ENCODE results near the gene CTCFL.
A peak's percentile ranks its signal among the peaks of the same experiment; 100 is the strongest.

CTCFL gene

GRCh38 chr20:57507477-57507876 is 17.5 kb downstream of the CTCFL start:
- Histone ChIP-seq H3K27me3 (peaks cover 0 to 5% (median 0%) of the 10 kb centered on the region in 11 experiments; a peak in 2 of 22 replicates), H3K27ac (no peak overlapping the region), H3K4me1 (peaks cover 24 to 52% (median 49%) of the 10 kb centered on the region in 10 experiments), H3K4me2 (peak overlapping the region; percentile 5 to 74 (median 67); a peak in 21 of 22 replicates), H3K9ac (no peak overlapping the region), H3K4me3 (no peak overlapping the region), H4K20me1 (peaks cover 0 to 7% (median 0%) of the 10 kb centered on the region in 11 experiments; a peak in 1 of 22 replicates), H3K36me3 (no peaks in the 10 kb centered on the region), H3K9me3 (replicated peaks in 1 of 11) (no peaks in the 10 kb centered on the region)
- no peak for TF ChIP-seq Cebpa-rat (IDR thresholded peaks at IDR 0.05)

DNA sequence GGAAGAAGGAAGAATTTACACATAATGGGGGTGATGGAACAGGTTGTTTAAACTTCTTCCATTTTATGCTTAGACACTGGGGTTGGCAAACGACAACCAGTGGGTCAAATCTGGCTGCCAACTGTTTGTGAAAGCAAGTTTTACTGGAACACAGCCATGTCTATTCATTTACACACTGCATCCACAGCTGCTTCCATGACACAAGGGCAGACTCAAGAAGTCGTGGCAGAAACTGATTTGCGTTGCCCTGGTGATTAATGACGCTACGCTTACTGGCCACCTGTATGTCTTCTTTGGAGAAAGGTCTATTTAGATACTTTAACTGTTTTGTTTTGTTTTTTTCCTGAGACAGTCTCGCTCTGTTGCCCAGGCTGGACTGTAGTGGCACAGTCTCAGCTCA is 19.0 kb downstream of the CTCFL start:
- Histone ChIP-seq H3K4me3 (no peak overlapping the region), H3K27ac (no peak overlapping the region), H3K36me3 (no peaks in the 10 kb centered on the region), H3K27me3 (peaks cover 0 to 14% (median 0%) of the 10 kb centered on the region in 11 experiments; a peak in 4 of 22 replicates), H3K9ac (no peak overlapping the region), H3K4me2 (peak overlapping the region in 9 of 11 experiments; percentile 12 to 74 (median 48); a peak in 11 of 22 replicates), H4K20me1 (peaks cover 0 to 8% (median 0%) of the 10 kb centered on the region in 11 experiments; a peak in 1 of 22 replicates), H3K4me1 (peaks cover 33 to 63% (median 56%) of the 10 kb centered on the region in 10 experiments), H3K9me3 (replicated peaks in 1 of 11) (no peaks in the 10 kb centered on the region)
- TF ChIP-seq Cebpa-rat (IDR thresholded peaks at IDR 0.05): no peak

- H3K4me3 ChIP-seq: no peak overlapping the region
- H3K36me3 ChIP-seq: no peaks in the 10 kb centered on the region
- no peak for TF ChIP-seq Cebpa-rat (IDR thresholded peaks at IDR 0.05)
- no peak overlapping the region for H3K9ac ChIP-seq
- H3K4me1 ChIP-seq: peaks cover 43 to 79% (median 71%) of the 10 kb centered on the region in 10 experiments
- no peaks in the 10 kb centered on the region for H3K9me3 ChIP-seq (replicated peaks in 1 of 11)
- H3K27me3 ChIP-seq: peaks cover 0 to 14% (median 0%) of the 10 kb centered on the region in 11 experiments; a peak in 4 of 22 replicates
- H3K4me2 ChIP-seq: peak overlapping the region in 9 of 11 experiments; percentile 73 to 98 (median 90); a peak in 18 of 22 replicates
- H3K27ac ChIP-seq: no peak overlapping the region
- H4K20me1 ChIP-seq: peaks cover 0 to 8% (median 0%) of the 10 kb centered on the region in 11 experiments; a peak in 1 of 22 replicates
Measured at GRCh38 chr20:57504411-57504810, 20.5 kb downstream of the CTCFL start.

DNA sequence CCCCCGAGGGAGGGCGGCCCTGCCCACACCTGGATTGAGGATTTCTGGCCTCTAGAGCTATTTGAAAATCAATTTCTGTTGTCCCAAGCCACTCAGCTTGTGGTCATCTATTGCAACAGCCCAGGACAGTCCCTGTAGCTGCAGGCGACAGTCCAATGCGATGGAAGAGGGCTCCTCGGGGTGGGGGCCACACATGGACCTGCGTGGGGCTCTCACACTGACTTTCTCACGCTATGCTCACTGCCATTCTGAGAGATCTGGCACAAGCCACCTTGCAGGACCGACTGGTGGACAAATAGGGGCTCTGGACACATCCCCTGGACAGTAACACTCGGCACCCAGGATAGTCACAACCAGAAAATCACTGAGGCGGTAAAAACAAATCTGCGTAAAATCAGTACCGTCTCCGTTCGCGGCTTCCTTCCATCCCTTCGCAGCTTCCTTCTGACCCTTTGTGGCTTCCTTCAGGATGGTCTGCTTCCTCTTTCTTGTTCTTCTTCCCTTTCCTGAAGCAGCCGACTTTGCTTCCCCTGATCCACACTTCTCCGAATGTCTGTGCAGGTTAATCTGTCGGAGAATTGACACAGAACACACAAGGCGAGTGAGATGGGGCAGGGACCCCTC is 21.8 kb downstream of the CTCFL start:
- Histone ChIP-seq H3K36me3 (no peaks in the 10 kb centered on the region), H3K4me1 (peaks cover 56 to 91% (median 83%) of the 10 kb centered on the region in 10 experiments), H3K27me3 (peaks cover 0 to 14% (median 0%) of the 10 kb centered on the region in 11 experiments; a peak in 4 of 22 replicates), H3K27ac (peak overlapping the region in 6 of 11 experiments; percentile 3 to 59 (median 22); a peak in 9 of 22 replicates), H3K4me2 (peak overlapping the region; percentile 73 to 98 (median 91)), H3K4me3 (peak overlapping the region in 8 of 10 experiments; percentile 1 to 36 (median 22); a peak in 8 of 20 replicates), H3K9ac (peak overlapping the region in 5 of 11 experiments; percentile 2 to 20 (median 16); a peak in 4 of 22 replicates), H3K9me3 (replicated peaks in 1 of 11) (no peaks in the 10 kb centered on the region), H4K20me1 (peaks cover 0 to 8% (median 0%) of the 10 kb centered on the region in 11 experiments; a peak in 1 of 22 replicates)
- no peak for TF ChIP-seq Cebpa-rat (IDR thresholded peaks at IDR 0.05)

DNA sequence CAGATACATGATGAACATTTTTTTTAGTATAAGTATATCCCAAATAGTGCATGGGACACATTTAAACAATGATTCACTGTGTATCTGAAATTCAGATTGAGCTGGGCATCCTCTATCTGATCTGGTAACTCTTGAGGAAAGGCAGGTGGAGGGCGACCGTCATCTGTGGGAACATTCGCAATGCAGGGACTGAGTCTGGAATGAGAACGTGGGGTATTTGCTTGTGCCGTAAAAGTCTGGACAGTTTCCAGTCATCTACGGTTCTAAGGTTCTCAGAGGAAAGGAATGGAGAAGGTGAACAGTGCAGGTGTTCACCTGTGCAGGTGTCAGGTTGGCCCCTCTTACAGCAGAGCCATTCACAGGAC is 22.6 kb downstream of the CTCFL start:
- H3K27ac ChIP-seq: peak overlapping the region in 3 of 11 experiments; percentile 24 to 59 (median 55); a peak in 1 of 22 replicates
- H3K9me3 ChIP-seq (replicated peaks in 1 of 11): no peaks in the 10 kb centered on the region
- no peak overlapping the region; a peak in 1 of 20 replicates for H3K4me3 ChIP-seq
- peaks cover 0 to 14% (median 0%) of the 10 kb centered on the region in 11 experiments; a peak in 4 of 22 replicates for H3K27me3 ChIP-seq
- TF ChIP-seq Cebpa-rat (IDR thresholded peaks at IDR 0.05): no peak
- peak overlapping the region in 1 of 11 experiments; percentile 17; a peak in 2 of 22 replicates for H3K9ac ChIP-seq
- H4K20me1 ChIP-seq: peaks cover 0 to 8% (median 0%) of the 10 kb centered on the region in 11 experiments; a peak in 1 of 22 replicates
- peak overlapping the region; percentile 73 to 98 (median 91) for H3K4me2 ChIP-seq
- peaks cover 55 to 95% (median 82%) of the 10 kb centered on the region in 10 experiments for H3K4me1 ChIP-seq
- no peaks in the 10 kb centered on the region for H3K36me3 ChIP-seq

GRCh38 chr20:57501461-57502335 is 23.2 kb downstream of the CTCFL start:
- H3K27me3 ChIP-seq: peaks cover 0 to 14% (median 0%) of the 10 kb centered on the region in 11 experiments; a peak in 4 of 22 replicates
- TF ChIP-seq Cebpa-rat (IDR thresholded peaks at IDR 0.05): no peak
- H3K27ac ChIP-seq: 0 out of 22 replicates have a peak overlapping the region, but pooled peaks of 1 of the 11 experiments have one; percentile 11
- no peaks in the 10 kb centered on the region for H3K36me3 ChIP-seq
- peaks cover 50 to 90% (median 77%) of the 10 kb centered on the region in 10 experiments for H3K4me1 ChIP-seq
- H3K9ac ChIP-seq: no peak overlapping the region
- H3K4me3 ChIP-seq: no peak overlapping the region
- H3K4me2 ChIP-seq: peak overlapping the region; percentile 73 to 98 (median 91); a peak in 19 of 22 replicates
- H3K9me3 ChIP-seq (replicated peaks in 1 of 11): no peaks in the 10 kb centered on the region
- peaks cover 0 to 8% (median 0%) of the 10 kb centered on the region in 11 experiments; a peak in 1 of 22 replicates for H4K20me1 ChIP-seq

DNA sequence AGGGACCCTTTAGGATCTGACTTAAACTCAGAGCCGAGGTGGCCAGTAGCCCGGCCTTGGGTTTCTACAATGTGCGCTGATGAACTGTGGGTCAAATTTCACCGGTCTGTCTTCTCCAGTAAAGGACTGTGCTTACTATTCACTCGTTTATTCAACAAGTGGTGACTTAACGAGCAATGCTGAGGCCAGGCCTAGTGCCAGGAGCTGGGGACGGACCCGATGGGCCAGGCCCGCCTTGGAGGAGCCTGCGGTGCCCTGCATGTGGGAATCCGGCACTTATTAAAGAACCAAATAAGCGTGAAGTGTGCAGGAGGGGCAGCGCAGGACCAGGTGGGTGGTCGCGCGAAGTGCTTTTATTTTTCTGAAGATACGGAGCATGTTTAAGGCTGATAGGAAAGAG is 24.0 kb downstream of the CTCFL start:
- peaks cover 0 to 8% (median 0%) of the 10 kb centered on the region in 11 experiments; a peak in 1 of 22 replicates for H4K20me1 ChIP-seq
- H3K4me1 ChIP-seq: peaks cover 50 to 84% (median 70%) of the 10 kb centered on the region in 10 experiments
- peak overlapping the region in 5 of 11 experiments; percentile 87 to 93 (median 93); a peak in 4 of 22 replicates for H3K4me2 ChIP-seq
- no peak for TF ChIP-seq Cebpa-rat (IDR thresholded peaks at IDR 0.05)
- H3K36me3 ChIP-seq: no peaks in the 10 kb centered on the region
- H3K4me3 ChIP-seq: no peak overlapping the region
- H3K27ac ChIP-seq: no peak overlapping the region
- peaks cover 0 to 14% (median 0%) of the 10 kb centered on the region in 11 experiments; a peak in 4 of 22 replicates for H3K27me3 ChIP-seq
- no peak overlapping the region for H3K9ac ChIP-seq
- no peaks in the 10 kb centered on the region for H3K9me3 ChIP-seq (replicated peaks in 1 of 11)

DNA sequence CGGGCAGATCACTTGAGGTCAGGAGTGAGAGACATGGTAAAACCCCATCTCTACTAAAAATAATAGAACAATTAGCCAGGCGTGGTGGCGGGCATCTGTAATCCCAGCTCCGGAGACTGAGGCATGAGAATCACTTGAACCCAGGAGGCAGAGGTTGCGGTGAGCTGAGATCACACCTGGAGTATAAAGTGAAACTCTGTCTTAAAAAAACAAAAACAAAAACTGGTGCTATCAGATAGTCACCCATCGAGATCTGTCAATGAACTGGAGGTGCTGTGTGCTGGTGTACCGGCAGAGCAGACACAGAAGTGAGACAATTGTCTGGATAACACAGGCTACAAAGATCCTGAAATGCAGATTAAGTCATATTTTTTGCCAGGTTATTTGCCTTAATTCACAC is 24.7 kb downstream of the CTCFL start:
- Histone ChIP-seq H3K4me2 (peak overlapping the region; percentile 76 to 93 (median 87)), H3K27ac (peak overlapping the region in 2 of 11 experiments; percentile 20 to 39; a peak in 1 of 22 replicates), H3K4me3 (no peak overlapping the region), H3K9me3 (replicated peaks in 1 of 11) (no peaks in the 10 kb centered on the region), H3K27me3 (peaks cover 0 to 14% (median 0%) of the 10 kb centered on the region in 11 experiments; a peak in 4 of 22 replicates), H3K9ac (peak overlapping the region in 5 of 11 experiments; percentile 15 to 54 (median 27); a peak in 5 of 22 replicates), H3K36me3 (no peaks in the 10 kb centered on the region), H4K20me1 (peaks cover 0 to 8% (median 0%) of the 10 kb centered on the region in 11 experiments; a peak in 1 of 22 replicates), H3K4me1 (peaks cover 50 to 84% (median 70%) of the 10 kb centered on the region in 10 experiments)
- TF ChIP-seq Cebpa-rat (IDR thresholded peaks at IDR 0.05): no peak
